ENCODE data around the gene PKDREJ. TPM values are rescaled to one million over a fixed set of nuclear protein-coding genes. Genes with fewer than 3 reads are reported as not detected.

The PKDREJ gene
- total and polyA plus RNA-seq, 2 of the 4 experiments (the other 2 are of a cell fraction), result 0.02 TPM; not detected in 1

GRCh38 chr22:46290843-46291785, 28.0 kb upstream of the PKDREJ start:
- POLR2A ChIA-PET (ENCODE audit: unreplicated experiment), result no interaction called here
- TF ChIP-seq CHD1 (IDR thresholded peaks at IDR 0.05; ENCODE audit: low read depth, low read length) (no peak), MAFK (IDR thresholded peaks at IDR 0.05; ENCODE audit: low read depth, low read length) (no peak), CEBPB (IDR thresholded peaks at IDR 0.05; ENCODE audit: low read depth, low read length) (no peak), RCOR1 (IDR thresholded peaks at IDR 0.05; ENCODE audit: insufficient replicate concordance, low read length) (no peak), CTCF (conservative IDR thresholded peaks at IDR 0.05; ENCODE audit: low read depth, low read length) (no peak), RFX5 (IDR thresholded peaks at IDR 0.05; ENCODE audit: low read depth, low read length) (no peak), USF2 (IDR thresholded peaks at IDR 0.05; ENCODE audit: low read depth, low read length) (no peak), SMC3 (IDR thresholded peaks at IDR 0.05; ENCODE audit: low read depth, low read length) (no peak), MXI1 (IDR thresholded peaks at IDR 0.05; ENCODE audit: borderline replicate concordance, low read depth, low read length) (no peak), MAZ (IDR thresholded peaks at IDR 0.05; ENCODE audit: borderline replicate concordance, low read depth, low read length) (no peak), RAD21 (IDR thresholded peaks at IDR 0.05; ENCODE audit: low read length) (no peak), FOS (IDR thresholded peaks at IDR 0.05; ENCODE audit: low read depth, low read length) (no peak), BHLHE40 (IDR thresholded peaks at IDR 0.05; ENCODE audit: low read depth, low read length) (no peak)
- TF ChIP-seq, protein P1, sequence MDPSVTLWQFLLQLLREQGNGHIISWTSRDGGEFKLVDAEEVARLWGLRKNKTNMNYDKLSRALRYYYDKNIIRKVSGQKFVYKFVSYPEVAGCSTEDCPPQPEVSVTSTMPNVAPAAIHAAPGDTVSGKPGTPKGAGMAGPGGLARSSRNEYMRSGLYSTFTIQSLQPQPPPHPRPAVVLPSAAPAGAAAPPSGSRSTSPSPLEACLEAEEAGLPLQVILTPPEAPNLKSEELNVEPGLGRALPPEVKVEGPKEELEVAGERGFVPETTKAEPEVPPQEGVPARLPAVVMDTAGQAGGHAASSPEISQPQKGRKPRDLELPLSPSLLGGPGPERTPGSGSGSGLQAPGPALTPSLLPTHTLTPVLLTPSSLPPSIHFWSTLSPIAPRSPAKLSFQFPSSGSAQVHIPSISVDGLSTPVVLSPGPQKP (IDR thresholded peaks at IDR 0.05; ENCODE audit: borderline replicate concordance, low read depth, low read length), result no peak

More at GRCh38 chr22:46290843-46291785, 28.0 kb upstream of the PKDREJ start:
- H3K4me2 ChIP-seq (ENCODE audit: low read depth, low read length), result no peak overlapping the region
- BruUV-seq (replicated peaks), result no TSS peak
- H2AFZ ChIP-seq (replicated peaks; ENCODE audit: low read length, poor library complexity), result no peak overlapping the region
- H3K9me1 ChIP-seq (ENCODE audit: insufficient read depth, low read length), result peaks cover 20% of the 10 kb centered on the region
- no peak overlapping the region for H4K91ac ChIP-seq (ENCODE audit: insufficient read depth, low read depth, low read length)
- in situ Hi-C loops (cut with MboI; ENCODE audit: low sequenced_read_pairs), result no loop called here
- no peak overlapping the region for H2BK120ac ChIP-seq (ENCODE audit: low read depth, low read length)
- H2BK20ac ChIP-seq (ENCODE audit: low read depth, low read length), result no peak overlapping the region
- dilution Hi-C loops (cut with HindIII; ENCODE audit: low sequenced_read_pairs, unreplicated experiment), result no loop called here
- ATAC-seq (ENCODE audit: low read depth) (no peak), DNase-seq (no peak)
- H4K8ac ChIP-seq (ENCODE audit: low read depth in 2 of 2, low read length in 2 of 2), result no peak overlapping the region
- intact Hi-C loops (cut with micrococcal nuclease), result no loop called here
- H4K5ac ChIP-seq (ENCODE audit: low read depth, low read length), result no peak overlapping the region
- H3K56ac ChIP-seq (ENCODE audit: extremely low read depth, insufficient read depth, low read length), result no peak overlapping the region
- H3K18ac ChIP-seq (ENCODE audit: low read depth, low read length), result no peak overlapping the region
- no peak overlapping the region for H2BK5ac ChIP-seq (ENCODE audit: low read depth, low read length, poor library complexity, severe bottlenecking)
- CTCF ChIA-PET, result no interaction called here
- no peak overlapping the region for H3K27ac ChIP-seq (ENCODE audit: insufficient read depth, low read length)
- H3K9me3 ChIP-seq (ENCODE audit: control insufficient read depth, insufficient read depth, low read length), result no peaks in the 10 kb centered on the region
- 100% methylated on average over 10 of the region's 23 CpGs; no CpG with 5 or more reads in 1 of the 2 experiments for WGBS, 2 experiments (ENCODE audit: extremely low coverage in 2 of 2, insufficient read length in 1 of 2)
- peaks cover 52% of the 10 kb centered on the region for H3K36me3 ChIP-seq (ENCODE audit: control insufficient read depth, insufficient read depth, low read length)
- H4K20me1 ChIP-seq (ENCODE audit: insufficient read depth, low read length), result no peaks in the 10 kb centered on the region
- H2AK9ac ChIP-seq (replicated peaks; ENCODE audit: low read depth, low read length, poor library complexity), result no peak overlapping the region
- no peak overlapping the region for H3K4ac ChIP-seq (ENCODE audit: low read depth, low read length)
- H3K4me3 ChIP-seq (ENCODE audit: insufficient read depth, low read depth, low read length), result no peak overlapping the region
- H2BK15ac ChIP-seq (ENCODE audit: low read depth, low read length), result no peak overlapping the region
- no peak overlapping the region for H3K23ac ChIP-seq (ENCODE audit: low read depth, low read length)
- peaks cover 0 to 11% of the 10 kb centered on the region in 2 experiments; a peak in 2 of 4 replicates for H3K79me1 ChIP-seq (ENCODE audit: low read depth in 1 of 2, low read length in 2 of 2)
- no peak overlapping the region for H3K9ac ChIP-seq (ENCODE audit: low read depth, low read length)
- peaks cover 7% of the 10 kb centered on the region; the same call in 1 of the 2 replicates for H3K4me1 ChIP-seq (ENCODE audit: control insufficient read depth, insufficient read depth, low read length)
- no peaks in the 10 kb centered on the region for H3K27me3 ChIP-seq (ENCODE audit: control insufficient read depth, insufficient read depth, low read length)
- H2AK5ac ChIP-seq (ENCODE audit: low read depth, low read length), result no peak overlapping the region
- H3K14ac ChIP-seq (replicated peaks; ENCODE audit: low read depth, low read length), result no peak overlapping the region
